Lower leg skin (tissue), 4 donors: ENCODE results near the gene BHLHE23. TPM values are rescaled to one million over a fixed set of nuclear protein-coding genes. Genes with fewer than 3 reads are reported as not detected.

ENCODE experiments used
- DNase-seq, 2 donors: peaks; one replicate each; pipeline ENCODE4 v3.0.0-alpha.2; 2019; ENCODE audit warnings: low spot score in 2 of 2
- H3K4me3 ChIP-seq: fragments of 200-600 bp; sonication (generic); 2 replicates; pipeline ENCODE4 v1.5.1; 2017; ENCODE audit warnings: mild to moderate bottlenecking, low read depth; ENCODE audit not compliant: poor library complexity, severe bottlenecking
- CTCF ChIP-seq, 3 donors: fragments of 450-650 bp; IDR thresholded peaks; one replicate each; pipeline ENCODE4 v1.5.1; 2016; ENCODE audit warnings: antibody characterized with exemption in 3 of 3, mild to moderate bottlenecking in 3 of 3, moderate library complexity in 2 of 3
- POLR2A ChIP-seq, 2 donors: fragments of 450-650 bp; IDR thresholded peaks; one replicate each; pipeline ENCODE4 v1.6.1; 2016 to 2017; ENCODE audit warnings: antibody characterized with exemption in 2 of 2, mild to moderate bottlenecking in 1 of 2, moderate library complexity in 1 of 2
- WGBS, 2 donors: methylation state at CpG; one replicate each; pipeline ENCODE4 v1.1.5; 2018; 5-methylcytosine and 5-hydroxymethylcytosine counted together
- intact Hi-C: fragments of 100-400 bp; cut with DNase I; formaldehyde crosslinking; loops from one replicate; pipeline ENCODE4 v1.15.0; 2023; ENCODE audit warnings: low total_unique reads
- total RNA-seq, 4 donors: library from RNA; depleted of rRNA; stranded (reverse); fragments of >200 nt; gene quantifications; one replicate each; pipeline ENCODE4 v1.1.0, GENCODE V29; 2016

The BHLHE23 gene
- total RNA-seq, 4 donors from 2014 or later = 0.23 TPM; not detected in 3

- intact Hi-C loops = no loop called here
- H3K4me3 ChIP-seq = no peak overlapping the region
- 88 to 95% methylated on average over 6 of the region's 6 CpGs for WGBS, 2 donors
- no peak for DNase-seq
- TF ChIP-seq CTCF (IDR thresholded peaks at IDR 0.05) = no peak
- TF ChIP-seq POLR2A (IDR thresholded peaks at IDR 0.05) = no peak
Measured at GRCh38 chr20:62967149-62967501, 39.6 kb downstream of the BHLHE23 start.

GRCh38 chr20:62966212-62967148, 40.3 kb downstream of the BHLHE23 start:
- no peak for TF ChIP-seq POLR2A (IDR thresholded peaks at IDR 0.05)
- TF ChIP-seq CTCF (IDR thresholded peaks at IDR 0.05) = no peak
- H3K4me3 ChIP-seq = no peak overlapping the region
- 94% methylated on average over 12 to 22 of the region's 27 CpGs for WGBS, 2 donors
- intact Hi-C loops = no loop called here
- no peak for DNase-seq

GRCh38 chr20:62965363-62965771, 41.4 kb downstream of the BHLHE23 start:
- TF ChIP-seq CTCF (IDR thresholded peaks at IDR 0.05) (no peak), POLR2A (IDR thresholded peaks at IDR 0.05) (no peak)
- DNase-seq = no peak
- intact Hi-C loops = no loop called here
- no peak overlapping the region for H3K4me3 ChIP-seq
- WGBS, 2 donors = 79 to 82% methylated on average over 19 of the region's 19 CpGs

- DNase-seq = no peak
- no peak overlapping the region for H3K4me3 ChIP-seq
- TF ChIP-seq CTCF (IDR thresholded peaks at IDR 0.05) (no peak), POLR2A (IDR thresholded peaks at IDR 0.05) (no peak)
- intact Hi-C loops = no loop called here
- WGBS, 2 donors = 40 to 52% methylated on average over 20 of the region's 20 CpGs
Measured at GRCh38 chr20:62964700-62965099, 42.1 kb downstream of the BHLHE23 start.

GRCh38 chr20:62963614-62964397, 43.0 kb downstream of the BHLHE23 start:
- intact Hi-C loops = no loop called here
- 87 to 89% methylated on average over 17 to 21 of the region's 32 CpGs for WGBS, 2 donors
- H3K4me3 ChIP-seq = no peak overlapping the region

More at GRCh38 chr20:62963614-62964397, 43.0 kb downstream of the BHLHE23 start:
- TF ChIP-seq POLR2A (IDR thresholded peaks at IDR 0.05) (no peak), CTCF (IDR thresholded peaks at IDR 0.05) (no peak)
- no peak for DNase-seq
